GM19397 (cell line): Measurements from ENCODE around the gene FBXO44.

ENCODE experiments used
- ATAC-seq: cut with Tn5 transposase; IDR thresholded peaks from one replicate; pipeline ENCODE4 v1.9.1; 2021; ENCODE audit warnings: mild to moderate bottlenecking, moderate library complexity; ENCODE audit not compliant: unreplicated experiment

The FBXO44 gene

GRCh38 chr1:11657654-11658053 is 3.0 kb downstream of the FBXO44 start:
- no peak for ATAC-seq

GRCh38 chr1:11658542-11658941 is 3.9 kb downstream of the FBXO44 start:
- no peak for ATAC-seq

- ATAC-seq, result no peak
Observed at GRCh38 chr1:11659748-11660147, 5.1 kb downstream of the FBXO44 start.

DNA sequence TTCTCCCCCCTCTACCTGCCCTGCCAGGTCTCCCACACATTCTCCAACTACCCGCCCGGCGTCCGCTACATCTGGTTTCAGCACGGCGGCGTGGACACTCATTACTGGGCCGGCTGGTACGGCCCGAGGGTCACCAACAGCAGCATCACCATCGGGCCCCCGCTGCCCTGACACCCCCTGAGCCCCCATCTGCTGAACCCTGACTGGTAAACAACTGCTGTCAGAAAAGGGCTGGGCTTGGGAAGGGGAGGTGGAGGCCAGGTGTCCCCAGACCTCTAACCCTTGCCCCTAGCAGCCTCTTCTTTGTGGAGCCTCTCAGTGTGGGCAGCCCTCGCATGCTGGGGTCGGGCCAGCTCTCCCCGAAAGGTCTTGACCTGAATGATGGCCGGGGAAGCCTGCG is 6.4 kb downstream of the FBXO44 start:
- no peak for ATAC-seq

- peak; percentile 51 for ATAC-seq
Observed at GRCh38 chr1:11664336-11665065, 9.8 kb downstream of the FBXO44 start.

GRCh38 chr1:11668516-11668915 is 13.8 kb downstream of the FBXO44 start:
- no peak for ATAC-seq

GRCh38 chr1:11670747-11671146 is 16.1 kb downstream of the FBXO44 start:
- ATAC-seq, result no peak

DNA sequence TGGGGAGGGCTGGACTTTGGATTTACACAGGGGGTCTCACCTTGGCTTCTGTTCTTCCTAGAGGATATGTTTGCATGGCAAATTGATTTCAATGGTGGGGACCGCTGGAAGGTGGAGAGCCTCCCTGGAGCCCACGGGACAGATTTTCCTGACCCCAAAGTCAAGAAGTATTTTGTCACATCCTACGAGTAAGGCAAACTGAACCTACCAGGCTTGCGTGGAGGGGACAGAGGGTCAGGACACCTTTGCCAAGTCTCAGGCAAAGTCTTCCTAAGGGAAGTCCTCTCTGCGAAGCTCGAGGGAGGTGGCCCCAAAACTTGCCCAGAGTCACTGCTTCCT is 16.5 kb downstream of the FBXO44 start:
- no peak for ATAC-seq

- ATAC-seq, result no peak
Observed at GRCh38 chr1:11671544-11672286, 17.0 kb downstream of the FBXO44 start.

DNA sequence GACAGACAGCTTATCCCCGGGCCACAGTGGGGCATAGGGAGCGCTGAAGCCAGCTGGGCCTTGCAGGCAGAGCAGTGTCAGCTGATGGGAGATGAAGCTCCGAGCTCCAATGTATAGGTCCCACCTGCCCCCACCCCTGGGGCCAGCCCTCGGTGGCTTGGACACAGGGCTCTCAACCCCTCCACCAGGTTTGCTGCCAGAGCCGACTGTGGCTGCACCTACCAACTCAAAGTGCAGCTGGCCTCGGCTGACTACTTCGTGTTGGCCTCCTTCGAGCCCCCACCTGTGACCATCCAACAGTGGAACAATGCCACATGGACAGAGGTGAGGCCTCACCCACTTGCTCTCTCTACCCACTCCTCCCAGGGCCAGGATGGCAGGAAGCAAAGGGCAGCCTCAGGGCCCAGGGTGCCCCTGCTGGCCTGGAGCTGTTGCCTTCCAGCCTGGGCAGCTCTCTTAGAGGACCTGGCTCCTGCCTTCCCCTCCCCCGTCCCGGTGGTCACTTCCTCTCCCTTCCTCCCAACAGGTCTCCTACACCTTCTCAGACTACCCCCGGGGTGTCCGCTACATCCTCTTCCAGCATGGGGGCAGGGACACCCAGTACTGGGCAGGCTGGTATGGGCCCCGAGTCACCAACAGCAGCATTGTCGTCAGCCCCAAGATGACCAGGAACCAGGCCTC is 18.6 kb downstream of the FBXO44 start:
- ATAC-seq, result no peak

GRCh38 chr1:11674488-11674887 is 19.8 kb downstream of the FBXO44 start:
- ATAC-seq, result no peak

DNA sequence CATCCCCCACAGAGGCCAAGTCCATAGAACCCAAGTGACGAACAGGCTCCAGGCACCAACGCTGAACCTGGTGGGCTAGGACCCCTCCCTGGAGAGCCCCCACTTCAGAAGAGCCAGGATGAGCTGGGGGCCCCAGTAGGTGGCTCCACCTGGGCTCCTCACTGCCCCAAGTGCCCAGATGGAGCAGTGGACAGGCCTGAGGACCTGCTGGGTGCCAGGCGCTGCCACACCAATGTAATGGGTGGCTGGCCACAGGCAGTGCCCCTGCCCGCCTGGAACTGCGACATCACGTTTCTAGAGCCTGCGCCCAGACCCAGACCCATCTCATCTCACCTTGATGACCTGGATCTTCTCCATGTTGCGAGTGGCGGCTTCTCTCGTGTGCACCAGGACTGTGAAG is 20.6 kb downstream of the FBXO44 start:
- ATAC-seq, result no peak

DNA sequence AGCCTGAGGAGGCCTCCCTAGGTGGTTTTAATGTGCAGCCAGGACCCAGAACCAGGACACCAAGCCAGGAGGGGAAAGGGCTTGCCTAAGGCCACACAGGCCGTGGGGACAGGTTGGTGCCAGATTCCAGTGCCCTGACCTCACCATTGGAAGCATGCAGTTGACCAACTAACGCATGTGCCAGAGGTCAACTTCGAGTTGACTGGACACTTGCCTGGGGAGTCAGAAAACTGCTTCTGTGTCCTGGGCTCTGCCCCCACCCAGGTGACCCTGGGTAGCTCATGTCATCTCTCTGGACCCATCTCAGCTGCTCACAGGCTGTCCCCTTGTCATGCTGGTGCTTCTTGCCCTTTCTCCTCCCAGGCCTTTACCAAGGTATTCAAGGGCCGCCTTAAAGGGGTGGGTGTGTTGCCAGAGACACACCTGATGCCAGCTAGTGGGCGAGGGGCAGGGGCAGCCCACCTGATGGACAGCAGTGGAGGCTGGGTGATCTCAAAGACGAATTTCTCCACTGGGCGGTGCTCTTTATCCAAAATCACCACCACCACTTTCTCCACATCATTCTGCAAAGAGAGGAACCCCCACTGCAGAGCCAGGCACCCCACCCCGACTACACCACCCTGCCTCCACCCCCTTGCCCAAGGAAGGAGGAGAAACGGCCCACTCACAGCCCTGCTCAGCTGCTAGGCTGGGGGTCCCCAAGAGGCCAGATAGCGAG is 21.9 kb downstream of the FBXO44 start:
- ATAC-seq, result no peak

DNA sequence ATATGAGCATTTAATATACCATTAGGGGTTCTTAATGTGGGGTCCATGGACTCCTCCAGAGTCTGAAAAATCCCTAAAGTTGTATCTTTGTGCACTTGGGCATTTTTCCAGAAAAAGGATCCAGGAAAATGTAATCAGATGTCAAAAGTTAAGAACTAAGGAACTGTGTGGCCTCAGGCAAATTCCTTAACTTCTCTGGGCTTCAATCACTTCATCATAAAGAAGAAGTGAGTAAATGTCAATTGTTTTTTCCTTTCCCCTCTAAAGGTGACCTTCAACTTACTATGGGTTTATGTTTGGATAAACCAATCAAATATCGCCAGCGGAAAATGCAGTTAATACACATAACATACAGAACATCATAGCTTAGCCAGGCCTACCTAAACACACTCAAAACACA is 23.8 kb downstream of the FBXO44 start:
- ATAC-seq, result no peak

GRCh38 chr1:11680270-11681070 is 25.8 kb downstream of the FBXO44 start:
- ATAC-seq, result peak; percentile 24

GRCh38 chr1:11681071-11681771 is 26.5 kb downstream of the FBXO44 start, which contains the start of gene MAD2L2:
TSS of gene MAD2L2 (minus strand) at chr1:11681148. CDS start at chr1:11680601, 547 bp downstream.
- peak; percentile 84 for ATAC-seq

DNA sequence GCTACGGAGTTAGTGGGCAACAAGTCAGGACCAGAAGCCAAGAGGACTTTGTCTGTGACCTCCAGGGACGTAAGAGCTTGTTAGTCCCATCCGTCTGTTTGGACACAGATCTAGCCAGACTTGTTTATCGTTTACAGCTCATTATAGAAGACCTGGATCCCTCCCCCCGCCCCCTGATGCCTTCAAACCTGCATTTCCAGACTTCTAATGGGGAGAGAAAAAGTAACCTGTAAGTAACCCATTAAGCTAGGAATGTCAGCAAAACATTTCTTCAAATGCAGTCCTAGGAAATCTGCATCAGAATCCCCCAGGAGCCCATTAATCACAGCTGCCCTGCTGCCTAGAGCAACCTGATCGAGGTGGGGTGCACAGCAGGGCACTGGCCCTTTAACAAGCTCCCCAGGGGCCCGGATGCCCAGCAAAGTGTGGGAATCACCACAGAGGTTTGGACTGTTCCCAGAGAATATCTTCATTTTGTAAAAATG is 27.7 kb downstream of the FBXO44 start:
- ATAC-seq, result no peak

GRCh38 chr1:11682799-11683198 is 28.1 kb downstream of the FBXO44 start:
- no peak for ATAC-seq

DNA sequence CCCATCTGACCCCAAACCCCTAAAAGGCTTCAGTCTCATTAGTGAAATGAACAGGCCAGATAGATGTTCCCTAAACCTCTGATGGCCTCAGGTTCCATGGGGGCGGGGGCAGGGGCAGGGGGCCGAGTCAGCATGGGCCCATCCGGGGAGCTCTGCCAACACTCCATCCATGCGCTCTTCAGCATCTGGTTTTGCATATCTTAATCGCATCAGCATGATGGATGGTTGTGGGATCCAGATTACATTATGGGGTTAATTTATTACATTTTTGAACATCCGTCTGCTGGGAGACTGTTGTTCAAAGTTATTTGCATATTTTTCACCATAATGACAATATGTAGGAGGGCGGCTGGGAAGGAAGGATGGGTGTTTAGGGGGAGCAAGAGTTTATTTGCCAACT is 29.4 kb downstream of the FBXO44 start:
- no peak for ATAC-seq
